22Rv1 (cell line): Measurements from ENCODE around the gene GALNT4.

Experiments
- ZFX ChIP-seq: fragments of 450-650 bp; IDR thresholded peaks from 2 replicates; pipeline ENCODE4 v1.6.1; 2017; ENCODE audit warnings: antibody characterized with exemption, borderline replicate concordance
- TF ChIP-seq, protein P1 (sequence below): fragments of 450-650 bp; IDR thresholded peaks from 2 replicates; pipeline ENCODE4 v1.5.1; 2017; ENCODE audit warnings: mild to moderate bottlenecking

DNA sequence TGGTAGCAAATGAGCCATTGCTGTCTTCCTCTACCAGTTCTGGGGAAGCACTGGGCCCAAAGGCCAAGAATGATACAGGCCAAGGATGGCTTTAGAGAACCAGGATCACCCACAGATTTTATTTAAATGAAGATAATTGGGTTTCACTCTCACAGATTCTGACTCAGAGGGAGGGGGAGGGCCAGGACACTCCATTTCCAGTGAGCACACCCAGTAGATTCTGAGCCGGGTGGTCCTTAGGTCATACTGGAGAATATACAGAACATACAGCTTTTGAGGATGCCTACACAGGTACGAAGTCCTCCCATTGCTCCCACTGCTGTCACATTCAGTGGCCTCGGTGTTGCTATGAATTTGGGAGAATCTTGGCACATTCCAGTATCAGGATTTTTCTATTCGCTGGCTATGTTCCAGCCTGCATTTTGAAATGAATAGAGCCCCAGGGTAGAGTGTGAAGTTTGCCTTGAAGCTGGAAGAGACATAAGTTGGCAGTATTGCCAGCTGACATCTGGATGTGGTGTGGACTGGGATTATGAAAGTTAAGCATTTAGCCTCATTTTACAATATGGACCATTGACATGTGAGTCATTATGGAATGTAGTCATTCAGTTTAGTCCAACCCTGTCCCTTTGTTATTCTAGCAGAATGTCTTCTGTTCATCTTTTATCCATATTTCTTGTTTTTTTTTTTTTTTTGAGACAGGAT is 47.0 kb upstream of the GALNT4 start:
- TF ChIP-seq, protein P1, sequence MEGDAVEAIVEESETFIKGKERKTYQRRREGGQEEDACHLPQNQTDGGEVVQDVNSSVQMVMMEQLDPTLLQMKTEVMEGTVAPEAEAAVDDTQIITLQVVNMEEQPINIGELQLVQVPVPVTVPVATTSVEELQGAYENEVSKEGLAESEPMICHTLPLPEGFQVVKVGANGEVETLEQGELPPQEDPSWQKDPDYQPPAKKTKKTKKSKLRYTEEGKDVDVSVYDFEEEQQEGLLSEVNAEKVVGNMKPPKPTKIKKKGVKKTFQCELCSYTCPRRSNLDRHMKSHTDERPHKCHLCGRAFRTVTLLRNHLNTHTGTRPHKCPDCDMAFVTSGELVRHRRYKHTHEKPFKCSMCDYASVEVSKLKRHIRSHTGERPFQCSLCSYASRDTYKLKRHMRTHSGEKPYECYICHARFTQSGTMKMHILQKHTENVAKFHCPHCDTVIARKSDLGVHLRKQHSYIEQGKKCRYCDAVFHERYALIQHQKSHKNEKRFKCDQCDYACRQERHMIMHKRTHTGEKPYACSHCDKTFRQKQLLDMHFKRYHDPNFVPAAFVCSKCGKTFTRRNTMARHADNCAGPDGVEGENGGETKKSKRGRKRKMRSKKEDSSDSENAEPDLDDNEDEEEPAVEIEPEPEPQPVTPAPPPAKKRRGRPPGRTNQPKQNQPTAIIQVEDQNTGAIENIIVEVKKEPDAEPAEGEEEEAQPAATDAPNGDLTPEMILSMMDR, result no peak
- no peak for TF ChIP-seq ZFX
